ENCODE measurements around the gene SLC6A9. TPM values are rescaled to one million over a fixed set of nuclear protein-coding genes. Genes with fewer than 3 reads are reported as not detected.

Gene SLC6A9
- total and polyA plus RNA-seq, 10 donors = 0.26 to 6.1 (median 2.3) TPM

GRCh38 chr1:44012941-44013609 lies 18.2 kb downstream of the SLC6A9 start:
- intact Hi-C loops (cut with DNase I; ENCODE audit: low total_unique reads) = no loop called here

DNA sequence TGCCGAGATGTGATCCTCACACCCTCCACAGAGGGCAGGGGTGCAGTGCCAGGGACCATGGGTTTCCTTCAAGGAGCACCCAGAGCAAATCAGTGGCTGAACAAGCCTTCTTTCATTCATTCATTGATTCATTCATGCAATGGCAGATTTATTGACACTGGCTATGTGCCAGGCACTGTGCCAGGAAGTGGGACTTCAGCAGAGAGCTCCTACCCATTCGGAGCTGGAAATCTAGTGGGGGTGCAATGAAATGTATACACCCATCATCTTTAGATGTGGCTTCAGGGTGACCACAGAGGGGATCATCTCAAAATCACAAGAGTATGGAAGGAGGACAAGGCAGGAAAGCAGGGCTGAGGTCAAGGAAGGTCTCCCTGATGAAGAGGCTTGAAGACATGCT lies 18.9 kb downstream of the SLC6A9 start:
- Histone ChIP-seq H3K27ac (no peak overlapping the region), H3K36me3 (no peaks in the 10 kb centered on the region), H3K4me3 (no peak overlapping the region), H3K27me3 (replicated peaks in 1 of 7) (no peaks in the 10 kb centered on the region), H3K9me3 (no peaks in the 10 kb centered on the region), H3K4me1 (no peaks in the 10 kb centered on the region)
- no peak for DNase-seq
- no peak for TF ChIP-seq POLR2A (IDR thresholded peaks at IDR 0.05)
- TF ChIP-seq, protein P1, sequence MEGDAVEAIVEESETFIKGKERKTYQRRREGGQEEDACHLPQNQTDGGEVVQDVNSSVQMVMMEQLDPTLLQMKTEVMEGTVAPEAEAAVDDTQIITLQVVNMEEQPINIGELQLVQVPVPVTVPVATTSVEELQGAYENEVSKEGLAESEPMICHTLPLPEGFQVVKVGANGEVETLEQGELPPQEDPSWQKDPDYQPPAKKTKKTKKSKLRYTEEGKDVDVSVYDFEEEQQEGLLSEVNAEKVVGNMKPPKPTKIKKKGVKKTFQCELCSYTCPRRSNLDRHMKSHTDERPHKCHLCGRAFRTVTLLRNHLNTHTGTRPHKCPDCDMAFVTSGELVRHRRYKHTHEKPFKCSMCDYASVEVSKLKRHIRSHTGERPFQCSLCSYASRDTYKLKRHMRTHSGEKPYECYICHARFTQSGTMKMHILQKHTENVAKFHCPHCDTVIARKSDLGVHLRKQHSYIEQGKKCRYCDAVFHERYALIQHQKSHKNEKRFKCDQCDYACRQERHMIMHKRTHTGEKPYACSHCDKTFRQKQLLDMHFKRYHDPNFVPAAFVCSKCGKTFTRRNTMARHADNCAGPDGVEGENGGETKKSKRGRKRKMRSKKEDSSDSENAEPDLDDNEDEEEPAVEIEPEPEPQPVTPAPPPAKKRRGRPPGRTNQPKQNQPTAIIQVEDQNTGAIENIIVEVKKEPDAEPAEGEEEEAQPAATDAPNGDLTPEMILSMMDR (IDR thresholded peaks at IDR 0.05 in 8 of 11, conservative IDR thresholded peaks at IDR 0.05 in 3 of 11) = no peak
- TF ChIP-seq POLR2AphosphoS5 (IDR thresholded peaks at IDR 0.05) = no peak
- intact Hi-C loops (cut with DNase I; ENCODE audit: low total_unique reads) = no loop called here
- WGBS, 5 donors = 55 to 74% (median 66%) methylated on average over 2 of the region's 2 CpGs

More at GRCh38 chr1:44012941-44013609, 18.2 kb downstream of the SLC6A9 start:
- 22 to 54% (median 32%) methylated on average over 10 to 13 of the region's 13 CpGs for WGBS, 5 donors
- H3K27me3 ChIP-seq (replicated peaks in 1 of 7) = no peaks in the 10 kb centered on the region
- no peaks in the 10 kb centered on the region for H3K36me3 ChIP-seq
- no peak overlapping the region for H3K27ac ChIP-seq
- H3K4me3 ChIP-seq = no peak overlapping the region
- DNase-seq = no peak
- no peak for TF ChIP-seq POLR2AphosphoS5 (IDR thresholded peaks at IDR 0.05)
- TF ChIP-seq POLR2A (IDR thresholded peaks at IDR 0.05) = no peak
- TF ChIP-seq, protein P1 (IDR thresholded peaks at IDR 0.05 in 8 of 11, conservative IDR thresholded peaks at IDR 0.05 in 3 of 11) = no peak
- H3K4me1 ChIP-seq = no peaks in the 10 kb centered on the region
- H3K9me3 ChIP-seq = no peaks in the 10 kb centered on the region

DNA sequence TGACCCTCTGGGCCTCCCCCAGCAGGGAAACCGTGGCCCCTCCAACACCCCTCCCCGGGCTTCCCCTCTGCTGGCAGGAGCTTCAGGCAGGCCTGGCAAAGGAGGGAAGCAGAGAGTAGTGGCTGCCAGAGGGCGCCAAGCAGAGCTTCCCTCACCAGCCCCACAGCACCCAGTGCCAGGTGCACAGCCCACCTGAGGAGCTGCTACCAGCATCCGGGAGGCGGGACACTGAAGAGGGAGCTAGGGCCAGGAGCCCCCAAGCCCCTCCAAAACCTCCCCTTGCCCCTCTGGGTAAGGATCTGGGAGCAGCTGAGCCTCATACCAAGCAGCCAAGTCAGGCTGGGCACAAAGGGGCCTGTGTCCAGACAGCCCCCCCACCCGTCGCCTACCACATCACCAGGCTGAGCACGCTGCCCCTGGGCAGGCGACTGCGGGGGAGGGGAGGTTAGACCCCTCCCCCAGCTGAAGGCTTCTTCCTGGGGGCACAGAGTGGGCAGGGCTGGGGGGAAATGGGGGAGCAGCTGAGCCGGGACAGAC lies 20.3 kb downstream of the SLC6A9 start:
- Histone ChIP-seq H3K27ac (no peak overlapping the region), H3K4me1 (peaks cover 0 to 2% (median 0%) of the 10 kb centered on the region in 6 donors), H3K36me3 (no peaks in the 10 kb centered on the region), H3K27me3 (replicated peaks in 1 of 7) (no peaks in the 10 kb centered on the region), H3K9me3 (no peaks in the 10 kb centered on the region), H3K4me3 (no peak overlapping the region)
- no peak for DNase-seq
- TF ChIP-seq POLR2A (IDR thresholded peaks at IDR 0.05) (no peak), POLR2AphosphoS5 (IDR thresholded peaks at IDR 0.05) (no peak)
- TF ChIP-seq, protein P1 (IDR thresholded peaks at IDR 0.05 in 8 of 11, conservative IDR thresholded peaks at IDR 0.05 in 3 of 11) = no peak
- 67 to 90% (median 80%) methylated on average over 2 to 11 of the region's 11 CpGs for WGBS, 5 donors
- intact Hi-C loops (cut with DNase I; ENCODE audit: low total_unique reads) = no loop called here

GRCh38 chr1:44008259-44008658 lies 23.0 kb downstream of the SLC6A9 start:
- intact Hi-C loops (cut with DNase I; ENCODE audit: low total_unique reads) = no loop called here
- DNase-seq = no peak
- Histone ChIP-seq H3K27me3 (replicated peaks in 1 of 7) (no peaks in the 10 kb centered on the region), H3K4me3 (no peak overlapping the region), H3K4me1 (peaks cover 0 to 7% (median 3%) of the 10 kb centered on the region in 6 donors), H3K27ac (no peak overlapping the region), H3K36me3 (no peaks in the 10 kb centered on the region), H3K9me3 (no peaks in the 10 kb centered on the region)
- WGBS, 5 donors = 90 to 96% (median 92%) methylated on average over 12 of the region's 12 CpGs
- TF ChIP-seq, protein P1 (IDR thresholded peaks at IDR 0.05 in 8 of 11, conservative IDR thresholded peaks at IDR 0.05 in 3 of 11) = no peak
- TF ChIP-seq POLR2A (IDR thresholded peaks at IDR 0.05) = no peak

Measured in spleen (tissue), 11 donors.